ENCODE results near the gene TCEA2.

TCEA2 gene

DNA sequence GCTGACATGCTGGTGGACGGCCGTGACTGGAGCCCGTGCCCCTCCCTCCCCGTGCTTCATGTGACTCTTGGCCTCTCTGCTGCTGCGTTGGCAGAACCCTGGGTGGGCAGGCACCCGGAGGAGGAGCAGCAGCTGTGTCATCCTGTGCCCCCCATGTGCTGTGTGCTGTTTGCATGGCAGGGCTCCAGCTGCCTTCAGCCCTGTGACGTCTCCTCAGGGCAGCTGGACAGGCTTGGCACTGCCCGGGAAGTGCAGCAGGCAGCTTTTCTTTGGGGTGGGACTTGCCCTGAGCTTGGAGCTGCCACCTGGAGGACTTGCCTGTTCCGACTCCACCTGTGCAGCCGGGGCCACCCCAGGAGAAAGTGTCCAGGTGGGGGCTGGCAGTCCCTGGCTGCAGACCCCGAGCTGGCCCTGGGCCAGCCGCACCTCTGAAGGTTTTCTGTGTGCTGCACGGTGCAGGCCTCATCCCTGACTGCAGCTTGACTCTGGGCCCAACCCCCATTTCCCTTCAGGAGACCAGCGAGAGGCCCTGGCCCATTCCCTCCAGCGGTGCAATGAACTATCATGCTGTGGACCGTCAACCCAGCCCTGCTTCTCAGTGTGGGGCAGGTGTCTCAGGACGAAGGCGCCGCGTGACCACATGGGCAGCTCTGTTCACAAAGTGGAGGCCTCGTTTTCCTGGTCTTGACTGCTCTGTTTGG, 36.2 kb downstream of the TCEA2 start:
- DNase-seq, result no peak

DNA sequence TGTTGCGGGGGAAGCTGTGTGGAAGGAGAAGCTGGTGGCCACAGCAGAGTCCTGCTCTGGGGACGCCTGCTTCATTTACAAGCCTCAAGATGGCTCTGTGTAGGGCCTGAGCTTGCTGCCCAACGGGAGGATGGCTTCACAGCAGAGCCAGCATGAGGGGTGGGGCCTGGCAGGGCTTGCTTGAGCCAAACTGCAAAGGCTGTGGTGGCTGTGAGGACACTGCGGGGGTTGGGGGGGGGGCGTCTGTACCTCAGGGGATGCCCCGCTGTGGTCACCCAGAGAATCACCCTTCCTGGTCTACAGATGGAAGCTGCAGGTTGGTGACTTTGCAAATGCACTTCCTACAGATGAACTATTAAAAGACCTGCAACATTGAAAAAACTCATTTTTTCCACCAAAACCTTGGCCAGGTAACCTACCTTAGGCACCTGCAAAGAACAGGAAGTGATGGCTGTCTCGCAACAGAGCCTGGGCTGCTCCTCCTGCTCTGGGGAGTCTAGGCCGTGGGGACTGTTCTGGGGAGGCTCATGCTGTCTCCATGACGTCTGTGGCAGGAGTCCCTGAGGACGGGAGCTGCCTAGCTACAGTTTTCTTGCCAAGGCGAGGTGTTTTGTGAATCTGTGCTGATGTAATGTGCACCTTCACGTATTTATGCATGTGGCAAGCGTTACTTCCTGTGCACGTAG, 37.0 kb downstream of the TCEA2 start:
- no peak for DNase-seq

DNA sequence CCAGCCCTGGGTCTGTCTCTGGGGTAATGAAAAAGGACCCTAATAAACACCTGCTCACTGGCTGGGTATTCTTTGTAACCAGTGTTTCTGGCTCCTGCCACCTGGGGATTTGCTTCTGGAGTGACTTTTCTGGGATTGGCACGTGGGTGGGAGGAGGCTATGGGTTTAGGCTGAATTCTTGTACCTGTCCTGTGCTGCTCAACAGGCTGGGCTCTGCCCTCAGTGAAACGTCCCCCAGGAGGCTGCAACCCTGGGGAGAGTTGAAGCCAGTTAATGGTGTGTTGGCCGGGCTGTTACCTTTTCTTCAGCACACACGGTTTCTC, 37.5 kb downstream of the TCEA2 start:
- DNase-seq, result no peak

DNA sequence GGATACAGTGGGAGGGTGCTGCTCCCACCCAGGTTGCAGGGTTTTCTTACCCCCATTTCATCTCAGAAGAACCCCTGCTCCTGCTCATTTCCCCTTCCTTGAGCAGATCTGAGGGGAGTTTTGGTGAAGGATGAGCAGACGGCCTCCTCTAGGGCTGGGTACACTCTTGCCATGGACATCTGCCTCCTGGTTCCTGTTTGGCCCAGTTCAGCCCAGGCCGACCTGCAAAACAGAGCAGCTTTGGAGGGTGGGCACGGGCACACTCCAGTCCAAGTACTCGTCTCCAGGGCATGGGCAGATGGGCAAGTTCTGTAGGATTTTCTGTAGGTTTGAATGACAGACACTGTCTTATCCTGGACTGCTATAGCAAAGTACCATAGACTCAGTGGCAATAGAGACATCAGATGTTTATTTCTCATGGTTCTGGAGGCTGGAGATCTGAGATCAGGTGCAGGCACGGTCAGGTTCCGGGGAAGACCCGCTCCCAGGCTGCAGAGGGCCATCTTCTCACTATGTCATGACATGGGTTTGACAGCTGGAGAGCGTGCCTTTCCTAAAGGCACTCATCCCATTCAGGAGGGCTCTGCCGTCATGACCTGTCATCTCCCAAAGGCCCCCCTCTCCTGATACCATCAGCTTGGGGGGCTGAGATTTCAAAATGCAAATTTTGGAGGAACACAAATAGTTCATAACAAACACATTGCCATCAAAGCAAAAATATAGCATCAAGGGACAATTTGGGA, 38.1 kb downstream of the TCEA2 start:
- DNase-seq, result no peak

DNA sequence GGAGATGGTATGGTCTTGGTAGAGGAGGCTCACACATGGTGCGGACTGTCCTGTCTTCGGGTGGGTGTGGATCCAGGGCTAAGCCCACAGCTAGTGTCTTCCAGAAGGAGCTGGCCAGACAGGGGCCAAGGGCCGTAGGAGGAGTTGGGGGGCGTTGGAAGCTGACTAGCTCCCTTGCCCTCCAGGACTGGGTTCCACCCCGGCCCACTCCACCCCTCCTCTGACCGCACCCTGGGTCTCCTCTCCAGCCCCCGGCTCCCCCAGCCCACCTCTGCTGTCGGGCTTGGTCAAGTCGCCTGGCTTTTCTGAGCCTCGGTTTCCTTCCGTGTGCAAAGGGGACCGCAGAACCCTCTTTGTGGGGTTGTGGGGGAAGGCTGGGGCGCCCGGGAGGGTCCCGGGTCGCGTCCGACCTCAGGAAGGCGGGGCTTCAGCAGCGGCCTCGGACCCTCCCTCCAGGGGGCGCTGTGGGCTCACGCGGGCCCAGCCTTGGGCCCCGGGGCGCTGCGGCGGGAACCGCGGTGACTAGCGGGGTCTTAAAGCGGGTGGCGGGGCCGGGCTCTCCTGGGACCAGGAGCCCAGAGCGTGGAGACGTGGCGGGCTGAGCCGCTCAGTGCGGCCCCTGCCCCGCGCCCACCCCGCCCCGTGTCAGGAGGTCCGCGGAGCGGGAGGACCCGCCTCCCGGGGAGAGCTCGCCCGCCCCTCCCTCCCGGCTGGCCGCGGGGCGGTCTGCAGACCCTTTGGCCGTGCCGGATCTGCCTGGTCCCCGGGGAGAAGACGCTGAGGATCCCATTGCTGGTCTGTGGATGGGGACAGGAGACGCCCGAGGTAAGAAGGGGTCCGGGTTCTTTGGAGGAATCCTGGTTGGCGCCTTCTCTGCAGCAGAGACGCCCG, 39.0 kb downstream of the TCEA2 start:
- DNase-seq, result peak; percentile 33

DNA sequence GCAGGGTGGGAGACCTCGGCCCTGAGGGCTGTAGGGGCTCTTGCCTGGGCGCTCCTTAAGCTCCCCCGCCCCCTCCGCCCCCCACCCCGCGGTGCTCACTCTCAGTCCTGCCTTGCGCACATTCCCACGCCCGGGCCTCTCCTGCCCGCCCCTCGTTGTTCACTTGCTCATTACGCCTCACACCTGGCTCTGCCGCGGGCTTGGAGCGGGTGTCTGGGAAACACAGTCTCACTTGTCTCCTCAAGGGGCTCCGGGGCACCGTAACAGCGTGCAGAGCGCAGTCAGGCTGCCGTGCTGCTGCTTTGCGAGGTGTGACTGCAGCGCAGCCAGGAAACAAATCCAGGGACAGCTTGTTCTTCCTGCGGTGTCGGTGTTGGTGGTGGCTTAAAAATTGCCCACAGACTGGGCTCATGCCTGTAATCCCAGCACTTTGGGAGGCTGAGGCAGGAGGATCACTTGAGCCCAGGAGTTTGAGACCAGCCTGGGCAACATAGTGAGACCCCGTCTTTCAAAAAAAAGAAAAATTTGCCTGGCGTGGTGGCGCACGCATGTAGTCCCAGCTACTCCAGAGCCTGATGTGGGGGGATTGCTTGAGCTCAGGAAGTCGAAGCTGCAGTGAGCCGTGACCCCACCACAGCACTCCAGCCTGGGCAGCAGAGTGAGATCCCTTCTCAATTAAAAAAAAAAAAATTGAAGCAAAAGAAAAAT, 39.8 kb downstream of the TCEA2 start:
- no peak for DNase-seq

DNA sequence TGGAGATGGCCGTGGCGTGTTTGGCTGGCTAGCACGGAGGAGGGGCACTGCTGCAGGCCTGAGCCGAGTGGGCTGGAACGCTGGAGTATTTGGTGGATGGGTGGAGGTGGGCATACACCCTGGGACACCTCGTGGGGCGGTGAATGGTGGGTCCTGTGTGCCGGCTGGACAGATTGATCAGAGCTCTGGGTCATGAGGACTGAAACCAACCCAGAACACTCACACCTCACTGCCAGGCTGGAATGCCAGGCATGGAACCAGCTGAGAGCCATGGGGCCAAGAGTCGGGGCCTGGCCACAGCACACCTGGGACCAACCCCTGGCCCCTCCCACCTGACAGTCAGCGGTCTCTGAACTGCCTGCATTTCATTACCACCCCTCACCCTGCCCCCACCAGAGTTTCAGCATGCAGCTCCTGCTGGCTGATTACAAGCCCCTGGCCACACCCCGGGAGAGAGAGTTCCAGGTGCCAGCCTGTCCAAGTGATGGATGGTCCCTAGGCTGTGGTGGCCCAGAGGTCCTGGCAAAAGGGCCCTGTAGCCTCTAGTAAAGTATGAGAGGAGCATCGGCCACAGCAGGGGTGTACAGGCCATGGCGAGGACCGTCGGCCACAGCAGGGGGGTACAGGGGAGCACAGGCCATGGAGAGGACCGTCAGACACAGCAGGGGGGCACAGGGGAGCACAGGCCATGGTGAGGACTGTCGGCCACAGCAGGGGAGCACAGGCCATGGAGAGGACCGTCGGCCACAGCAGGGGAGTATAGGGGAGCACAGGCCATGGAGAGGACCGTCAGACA, 41.1 kb downstream of the TCEA2 start:
- no peak for DNase-seq

DNA sequence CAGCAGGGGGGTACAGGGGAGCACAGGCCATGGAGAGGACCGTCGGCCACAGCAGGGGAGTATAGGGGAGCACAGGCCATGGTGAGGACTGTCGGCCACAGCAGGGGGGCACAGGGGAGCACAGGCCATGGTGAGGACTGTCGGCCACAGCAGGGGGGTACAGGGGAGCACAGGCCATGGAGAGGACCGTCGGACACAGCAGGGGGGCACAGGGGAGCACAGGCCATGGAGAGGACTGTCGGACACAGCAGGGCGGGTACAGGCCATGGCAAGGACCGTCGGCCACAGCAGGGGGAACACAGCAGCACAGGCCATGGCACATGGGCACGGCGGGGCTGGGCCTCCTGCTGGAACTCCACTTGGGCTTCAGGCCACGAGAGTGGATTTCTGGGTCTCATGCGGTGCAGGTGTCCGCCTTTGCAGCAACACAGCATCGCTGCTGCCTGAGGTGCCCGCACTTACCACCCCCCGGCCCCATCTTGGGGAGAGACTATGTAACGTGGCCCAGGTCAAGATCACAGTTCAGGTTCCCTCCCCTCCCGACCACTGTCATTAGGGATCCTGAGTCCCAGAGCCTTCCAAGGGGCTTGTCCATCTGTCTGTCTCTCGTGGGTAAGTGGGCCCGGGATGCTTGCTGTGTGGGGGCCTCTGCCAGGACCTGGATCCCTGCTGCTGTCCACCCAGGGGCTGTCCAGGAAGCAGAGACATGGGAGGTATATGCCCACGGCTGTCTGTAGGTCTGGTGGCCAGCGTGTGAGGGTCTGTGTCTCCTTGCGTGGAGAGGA, 41.9 kb downstream of the TCEA2 start:
- DNase-seq, result no peak

DNA sequence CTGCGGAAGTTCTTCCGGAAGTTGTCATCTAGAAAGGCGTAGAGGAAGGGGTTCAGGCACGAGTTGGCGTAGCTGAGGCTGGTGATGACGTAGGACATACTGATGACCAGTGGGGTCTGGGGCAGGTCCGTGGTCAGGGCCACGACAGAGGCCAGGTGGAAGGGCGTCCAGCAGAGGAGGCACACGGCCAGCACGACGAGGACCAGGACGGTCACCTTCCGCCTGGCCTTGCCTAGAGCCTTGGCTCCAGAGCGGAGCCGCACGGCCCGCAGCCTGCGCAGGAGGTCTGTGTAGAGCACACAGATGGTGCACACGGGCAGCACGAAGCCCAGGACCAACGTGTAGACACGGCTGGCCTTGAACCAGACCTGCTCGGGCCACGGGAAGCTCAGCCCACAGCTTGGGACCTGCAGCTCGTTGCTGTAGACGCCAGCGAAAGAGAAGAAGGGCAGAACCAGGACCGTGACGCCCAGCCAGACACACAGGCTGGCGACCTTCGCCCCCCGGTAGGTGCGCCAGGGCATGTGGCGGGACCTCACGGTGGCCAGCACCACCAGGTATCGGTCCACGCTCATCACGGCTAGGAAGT, 42.9 kb downstream of the TCEA2 start:
- DNase-seq, result no peak

DNA sequence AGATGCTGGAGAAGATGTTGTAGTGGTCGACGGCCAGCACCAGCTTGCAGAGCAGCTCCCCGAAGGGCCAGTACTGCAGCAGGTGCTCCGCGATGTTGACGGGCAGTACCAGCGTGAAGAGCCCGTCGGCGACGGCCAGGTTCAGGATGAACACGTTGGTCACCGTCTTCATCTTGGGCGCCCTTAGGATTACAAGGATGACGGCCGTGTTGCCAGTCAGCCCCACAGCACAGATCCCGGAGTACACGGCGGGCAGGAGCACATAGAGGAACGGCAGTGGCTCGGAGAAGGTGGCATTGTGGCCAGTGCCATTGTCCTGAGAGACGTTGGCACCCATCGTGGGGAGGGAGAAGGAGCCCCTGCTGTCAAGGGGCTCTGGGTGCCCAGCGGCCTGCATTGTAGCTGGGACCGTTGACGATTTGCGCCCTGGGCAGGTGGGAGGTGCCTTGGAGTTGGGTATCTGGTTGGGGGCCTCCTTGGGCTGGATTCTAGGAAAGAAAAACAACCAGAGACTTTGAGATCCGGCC, 43.5 kb downstream of the TCEA2 start:
- DNase-seq, result no peak

DNA sequence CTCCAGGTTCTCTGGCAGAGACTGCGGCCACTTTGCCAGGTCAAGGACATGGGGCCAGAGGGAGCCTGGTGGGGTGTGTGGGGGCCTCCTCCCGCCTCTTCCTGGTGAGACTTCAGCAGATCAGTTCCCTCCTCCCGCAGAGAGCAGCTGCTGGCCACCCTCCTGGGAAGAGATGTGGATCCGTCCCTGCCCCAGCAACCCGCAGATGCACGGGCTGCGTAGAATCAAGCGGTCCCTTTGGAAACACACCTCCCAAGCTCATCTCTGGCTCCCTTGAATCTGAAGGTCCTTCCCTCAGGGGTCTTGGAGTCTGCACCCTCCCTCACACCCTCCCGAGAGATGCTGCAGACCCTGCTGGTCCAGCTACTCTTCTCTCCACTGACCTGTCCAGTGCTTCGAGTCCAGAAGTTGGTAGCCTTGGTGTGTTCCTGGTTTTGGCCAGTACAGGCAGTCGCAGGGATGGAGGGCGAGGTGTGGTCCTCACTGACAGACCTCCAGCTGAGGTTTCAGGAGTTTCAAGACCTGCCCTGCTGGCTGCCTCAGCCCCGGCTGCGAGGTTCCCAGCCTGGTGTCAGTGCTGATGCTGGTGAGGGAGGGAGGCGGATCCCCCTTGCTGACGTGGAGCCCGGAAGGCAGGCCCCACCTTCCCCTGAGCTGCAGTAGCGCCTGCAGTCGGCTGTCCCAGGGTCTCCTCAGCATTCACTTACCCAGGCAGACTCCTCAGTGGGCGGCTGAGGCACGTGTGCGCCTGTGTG, 44.2 kb downstream of the TCEA2 start, which contains the start of gene NPBWR2:
TSS of gene NPBWR2 (minus strand) at position 585 of the 755 bp plus-strand sequence. CDS start 734 bp downstream, outside the sequence.
- no peak for DNase-seq

DNA sequence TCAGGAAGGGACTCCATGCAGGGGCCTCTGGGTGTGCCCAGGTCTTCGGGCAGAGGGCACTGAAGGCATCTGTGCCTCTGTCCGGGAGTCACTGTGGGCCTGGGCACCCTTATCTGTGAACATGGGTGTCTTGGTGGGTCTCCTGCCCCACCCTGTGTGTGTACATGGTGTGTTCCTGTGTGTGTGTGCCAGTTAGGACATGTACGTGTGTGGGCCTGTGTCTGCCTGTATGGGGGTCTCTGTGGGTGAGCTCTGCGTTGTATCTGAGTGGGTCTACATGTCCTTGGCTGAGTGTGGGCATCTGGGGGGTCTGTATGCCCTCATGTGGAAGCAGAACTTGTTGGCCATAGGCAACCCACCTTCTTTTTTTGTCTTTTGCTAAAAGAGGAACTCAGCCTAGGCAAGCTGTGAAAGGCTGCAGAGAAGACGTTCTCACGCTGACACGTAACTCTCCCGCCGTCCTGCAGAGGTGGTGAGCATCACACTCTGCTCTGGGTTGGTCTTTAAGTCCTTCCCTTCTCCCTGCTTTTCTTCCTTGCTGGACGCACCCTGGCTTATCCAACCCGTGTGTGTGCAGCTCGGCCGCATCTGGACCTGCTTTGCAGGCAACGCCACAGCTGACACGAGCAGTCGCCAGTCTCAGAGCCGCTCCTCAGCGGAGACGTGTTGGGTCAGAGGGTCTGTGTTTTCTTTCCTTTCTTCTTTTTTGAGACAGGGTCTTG, 44.9 kb downstream of the TCEA2 start:
- DNase-seq, result no peak

DNA sequence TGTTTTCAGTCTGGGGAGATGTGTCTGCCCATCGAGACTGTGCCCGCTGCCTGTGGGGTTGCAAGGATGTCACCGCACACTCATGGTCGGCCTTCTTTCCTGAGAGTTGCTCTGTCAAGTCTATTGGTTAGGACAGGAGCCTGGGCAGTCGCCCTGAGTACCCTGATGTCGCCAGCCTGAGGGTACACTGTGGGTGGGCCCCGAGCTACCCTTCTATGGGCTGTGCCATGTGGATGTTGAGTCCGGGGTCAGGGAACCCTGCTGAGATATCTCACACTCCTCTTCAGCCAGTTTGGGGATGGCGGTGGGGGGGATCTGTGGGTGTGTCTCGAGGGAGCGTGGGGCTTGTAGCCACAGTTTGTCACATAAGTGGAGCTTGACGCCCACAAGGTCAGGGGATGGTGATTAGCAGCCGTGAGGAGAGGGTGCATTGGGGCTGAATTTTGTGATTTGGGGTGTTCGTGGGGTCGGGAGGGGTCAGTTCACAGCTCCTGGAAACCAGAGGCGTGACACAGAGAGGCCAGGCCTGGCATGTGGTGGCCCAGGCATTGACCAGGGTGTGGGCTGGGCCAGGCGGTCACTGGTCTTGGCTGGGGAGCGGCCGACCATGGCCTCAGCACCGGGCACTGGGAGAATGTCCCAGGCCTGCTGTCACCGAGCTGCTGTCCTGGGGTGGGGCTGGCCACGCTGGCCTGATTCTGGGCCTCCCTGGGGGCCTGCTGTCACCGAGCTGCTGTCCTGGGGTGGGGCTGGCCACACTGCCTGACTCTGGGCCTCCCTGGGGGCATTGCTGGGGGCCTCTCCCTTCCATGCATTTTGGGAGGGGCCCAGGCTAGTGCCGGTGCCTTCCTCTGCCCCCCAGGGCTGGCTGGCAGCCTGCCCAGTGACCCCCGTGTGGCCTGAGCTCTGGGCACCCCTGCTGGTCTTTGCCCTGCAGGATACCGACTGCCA, 46.0 kb downstream of the TCEA2 start:
- DNase-seq, result no peak

DNA sequence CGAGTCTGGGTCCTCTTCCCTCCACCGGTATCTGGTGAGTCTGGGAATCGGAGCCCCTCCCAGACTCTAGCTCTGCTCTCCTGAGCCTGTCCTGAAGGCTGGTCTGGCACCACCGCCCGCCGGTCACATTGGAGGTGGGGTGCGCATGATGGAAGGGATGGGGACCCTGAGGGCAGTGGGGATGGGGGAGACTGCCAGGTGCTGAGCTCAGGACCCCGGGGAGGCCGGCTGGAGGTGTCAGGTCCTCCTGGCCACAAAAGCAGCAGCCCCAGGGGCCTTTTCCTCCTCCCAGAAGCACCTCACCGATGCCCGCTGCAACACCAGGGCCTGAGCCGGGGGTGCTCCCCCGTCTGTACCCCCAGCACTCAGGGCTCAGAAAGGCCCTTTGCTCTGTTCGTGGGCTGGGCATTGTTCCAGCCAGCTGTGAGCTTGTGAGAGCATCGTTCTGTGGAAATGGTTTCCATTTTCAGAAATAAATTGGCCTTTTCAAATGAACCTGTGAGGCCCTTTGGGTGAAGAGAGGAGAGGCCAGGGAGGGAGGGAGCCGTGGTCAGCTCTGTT, 46.9 kb downstream of the TCEA2 start:
- DNase-seq, result no peak

DNA sequence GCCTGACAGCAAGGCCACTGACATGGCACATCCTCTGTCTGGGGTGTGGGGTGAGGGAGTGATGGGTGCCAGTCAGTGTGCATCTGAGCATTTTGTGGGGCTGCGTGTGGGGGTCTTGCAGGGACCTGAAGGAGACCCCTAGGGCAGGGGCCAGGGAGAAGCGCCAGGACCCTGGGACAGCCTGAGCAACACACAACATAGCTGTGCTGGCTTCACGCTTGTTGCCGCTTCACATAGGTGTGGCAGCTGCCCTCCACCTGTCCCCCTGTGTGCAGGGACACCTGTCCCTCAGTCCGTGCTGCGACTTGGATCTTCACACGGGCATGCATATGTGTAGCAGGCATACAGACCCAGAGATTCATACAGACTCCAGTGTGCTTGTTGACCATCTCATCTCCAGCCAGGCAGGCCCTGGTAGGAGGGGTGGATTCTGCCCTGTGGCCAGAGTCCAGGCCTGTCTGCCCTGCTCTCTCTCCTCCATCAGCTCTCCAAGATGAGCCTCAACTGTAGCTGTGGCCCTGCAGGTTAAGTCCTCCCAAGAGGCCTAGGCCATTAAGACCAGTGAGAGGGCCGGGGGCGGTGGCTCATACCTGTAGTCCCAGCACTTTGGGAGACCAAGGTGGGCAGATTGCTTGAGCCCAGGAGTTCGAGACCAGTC, 47.5 kb downstream of the TCEA2 start:
- DNase-seq, result no peak
